ENCODE measurements around the gene DEAF1. TPM values are rescaled to one million over a fixed set of nuclear protein-coding genes. Genes with fewer than 3 reads are reported as not detected.

DEAF1 gene
- total RNA-seq, 1 donor from 2014 or later = 39.8 TPM

GRCh38 chr11:704228-704674 lies 9.2 kb upstream of the DEAF1 start:
- CTCF ChIA-PET = interaction anchor here (1.7 kb wide), 1 partner anchor 18 kb away, joined by 5 read pairs; no protein-coding TSS in a partner anchor
- H3K36me3 Mint-ChIP-seq (ENCODE audit: low read depth) = peaks cover 19% of the 10 kb centered on the region
- H3K27ac Mint-ChIP-seq = no peak overlapping the region
- ATAC-seq (ENCODE audit: low read depth) (no peak), DNase-seq (no peak)
- intact Hi-C loops (cut with micrococcal nuclease) = no loop called here
- peaks cover 9% of the 10 kb centered on the region for H3K27me3 Mint-ChIP-seq
- no peak for TF ChIP-seq CTCF (IDR thresholded peaks at IDR 0.05)
- no peak overlapping the region for H3K4me3 Mint-ChIP-seq
- H3K9me3 Mint-ChIP-seq = no peaks in the 10 kb centered on the region
- POLR2A ChIA-PET = interaction anchor here (0.6 to 1.3 kb wide), 5 partner anchors 8 to 22 kb away, joined by 3 read pairs; partner anchors contain the start of gene TMEM80
- H3K4me1 Mint-ChIP-seq = peaks cover 10% of the 10 kb centered on the region

GRCh38 chr11:703506-703905 lies 8.5 kb upstream of the DEAF1 start:
- ChIA-PET CTCF (interaction anchor here (1.7 kb wide), 1 partner anchor 19 kb away, joined by 5 read pairs; no protein-coding TSS in a partner anchor), POLR2A (interaction anchor here (1.3 kb wide), 1 partner anchor 9 kb away, joined by 3 read pairs; no protein-coding TSS in a partner anchor)
- DNase-seq (no peak), ATAC-seq (ENCODE audit: low read depth) (no peak)
- H3K36me3 Mint-ChIP-seq (ENCODE audit: low read depth) = peaks cover 23% of the 10 kb centered on the region
- peaks cover 10% of the 10 kb centered on the region for H3K4me1 Mint-ChIP-seq
- H3K27ac Mint-ChIP-seq = no peak overlapping the region
- H3K9me3 Mint-ChIP-seq = no peaks in the 10 kb centered on the region
- no peak for TF ChIP-seq CTCF (IDR thresholded peaks at IDR 0.05)
- peaks cover 9% of the 10 kb centered on the region for H3K27me3 Mint-ChIP-seq
- intact Hi-C loops (cut with micrococcal nuclease) = no loop called here
- H3K4me3 Mint-ChIP-seq = no peak overlapping the region

GRCh38 chr11:702462-703461 lies 7.7 kb upstream of the DEAF1 start:
- ChIA-PET POLR2A (interaction anchor here (0.6 to 1.3 kb wide), 2 partner anchors 8 to 402 kb away, joined by 3 to 6 read pairs; no protein-coding TSS in a partner anchor), CTCF (no interaction called here)
- H3K27ac Mint-ChIP-seq = no peak overlapping the region
- intact Hi-C loops (cut with micrococcal nuclease) = no loop called here
- ATAC-seq (ENCODE audit: low read depth) = no peak
- H3K4me1 Mint-ChIP-seq = peaks cover 14% of the 10 kb centered on the region
- H3K9me3 Mint-ChIP-seq = no peaks in the 10 kb centered on the region
- peaks cover 23% of the 10 kb centered on the region for H3K36me3 Mint-ChIP-seq (ENCODE audit: low read depth)
- no peak overlapping the region for H3K4me3 Mint-ChIP-seq
- TF ChIP-seq CTCF (IDR thresholded peaks at IDR 0.05) = no peak
- peaks cover 4% of the 10 kb centered on the region for H3K27me3 Mint-ChIP-seq
- no peak for DNase-seq

GRCh38 chr11:701741-702461 lies 6.9 kb upstream of the DEAF1 start:
- Mint-ChIP-seq H3K4me3 (no peak overlapping the region), H3K36me3 (ENCODE audit: low read depth) (peaks cover 23% of the 10 kb centered on the region), H3K9me3 (no peaks in the 10 kb centered on the region), H3K4me1 (peaks cover 19% of the 10 kb centered on the region), H3K27ac (no peak overlapping the region), H3K27me3 (no peaks in the 10 kb centered on the region)
- CTCF ChIA-PET = no interaction called here
- POLR2A ChIA-PET = interaction anchor here (0.6 to 1.0 kb wide), 3 partner anchors 9 to 401 kb away, joined by 3 to 8 read pairs (median 6); no protein-coding TSS in a partner anchor
- no peak for TF ChIP-seq CTCF (IDR thresholded peaks at IDR 0.05)
- no peak for ATAC-seq (ENCODE audit: low read depth)
- DNase-seq = no peak
- intact Hi-C loops (cut with micrococcal nuclease) = no loop called here

All from activated B cell treated with CpG ODN at 0.5 μM for 24 hours (primary cell).